Spleen (tissue), 7 donors: Measurements from ENCODE around the gene KPNA1.

Experiments used
- POLR2AphosphoS5 ChIP-seq, 3 donors: sonication (generic); formaldehyde crosslinking; IDR thresholded peaks; one replicate each; pipeline ENCODE4 v1.5.1; 2017; ENCODE audit warnings: antibody characterized with exemption in 3 of 3
- TF ChIP-seq, protein P1 (sequence below), 11 experiments: fragments of 200-600 bp in 7 of 11; fragments of 450-650 bp in 4 of 11; sonication (generic) in 4 of 11; IDR thresholded peaks in 8 of 11; conservative IDR thresholded peaks in 3 of 11; 1 replicate in 7 of 11; 2 replicates in 4 of 11; pipeline versions ENCODE4 v1.4.0 to v1.8.0; 2016 to 2021; ENCODE audit warnings: antibody characterized with exemption in 11 of 11, inconsistent platforms in 4 of 11, mild to moderate bottlenecking in 1 of 11
- donor health status: DM: no; HTN: no; CAD: no; lungs with moderate emphysema.
- donor health status: DM: no; HTN: no; CAD: no.
- donor health status: DM: no; HTN: no; CAD: no.

- TF ChIP-seq, protein P1, sequence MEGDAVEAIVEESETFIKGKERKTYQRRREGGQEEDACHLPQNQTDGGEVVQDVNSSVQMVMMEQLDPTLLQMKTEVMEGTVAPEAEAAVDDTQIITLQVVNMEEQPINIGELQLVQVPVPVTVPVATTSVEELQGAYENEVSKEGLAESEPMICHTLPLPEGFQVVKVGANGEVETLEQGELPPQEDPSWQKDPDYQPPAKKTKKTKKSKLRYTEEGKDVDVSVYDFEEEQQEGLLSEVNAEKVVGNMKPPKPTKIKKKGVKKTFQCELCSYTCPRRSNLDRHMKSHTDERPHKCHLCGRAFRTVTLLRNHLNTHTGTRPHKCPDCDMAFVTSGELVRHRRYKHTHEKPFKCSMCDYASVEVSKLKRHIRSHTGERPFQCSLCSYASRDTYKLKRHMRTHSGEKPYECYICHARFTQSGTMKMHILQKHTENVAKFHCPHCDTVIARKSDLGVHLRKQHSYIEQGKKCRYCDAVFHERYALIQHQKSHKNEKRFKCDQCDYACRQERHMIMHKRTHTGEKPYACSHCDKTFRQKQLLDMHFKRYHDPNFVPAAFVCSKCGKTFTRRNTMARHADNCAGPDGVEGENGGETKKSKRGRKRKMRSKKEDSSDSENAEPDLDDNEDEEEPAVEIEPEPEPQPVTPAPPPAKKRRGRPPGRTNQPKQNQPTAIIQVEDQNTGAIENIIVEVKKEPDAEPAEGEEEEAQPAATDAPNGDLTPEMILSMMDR (IDR thresholded peaks at IDR 0.05 in 8 of 11, conservative IDR thresholded peaks at IDR 0.05 in 3 of 11) = no peak
- TF ChIP-seq POLR2AphosphoS5 (IDR thresholded peaks at IDR 0.05) = no peak
These were observed 124.8 kb downstream of the KPNA1 start for GRCh38 chr3:122389892-122390291.
